ENCODE results near the gene BEGAIN.

DNA sequence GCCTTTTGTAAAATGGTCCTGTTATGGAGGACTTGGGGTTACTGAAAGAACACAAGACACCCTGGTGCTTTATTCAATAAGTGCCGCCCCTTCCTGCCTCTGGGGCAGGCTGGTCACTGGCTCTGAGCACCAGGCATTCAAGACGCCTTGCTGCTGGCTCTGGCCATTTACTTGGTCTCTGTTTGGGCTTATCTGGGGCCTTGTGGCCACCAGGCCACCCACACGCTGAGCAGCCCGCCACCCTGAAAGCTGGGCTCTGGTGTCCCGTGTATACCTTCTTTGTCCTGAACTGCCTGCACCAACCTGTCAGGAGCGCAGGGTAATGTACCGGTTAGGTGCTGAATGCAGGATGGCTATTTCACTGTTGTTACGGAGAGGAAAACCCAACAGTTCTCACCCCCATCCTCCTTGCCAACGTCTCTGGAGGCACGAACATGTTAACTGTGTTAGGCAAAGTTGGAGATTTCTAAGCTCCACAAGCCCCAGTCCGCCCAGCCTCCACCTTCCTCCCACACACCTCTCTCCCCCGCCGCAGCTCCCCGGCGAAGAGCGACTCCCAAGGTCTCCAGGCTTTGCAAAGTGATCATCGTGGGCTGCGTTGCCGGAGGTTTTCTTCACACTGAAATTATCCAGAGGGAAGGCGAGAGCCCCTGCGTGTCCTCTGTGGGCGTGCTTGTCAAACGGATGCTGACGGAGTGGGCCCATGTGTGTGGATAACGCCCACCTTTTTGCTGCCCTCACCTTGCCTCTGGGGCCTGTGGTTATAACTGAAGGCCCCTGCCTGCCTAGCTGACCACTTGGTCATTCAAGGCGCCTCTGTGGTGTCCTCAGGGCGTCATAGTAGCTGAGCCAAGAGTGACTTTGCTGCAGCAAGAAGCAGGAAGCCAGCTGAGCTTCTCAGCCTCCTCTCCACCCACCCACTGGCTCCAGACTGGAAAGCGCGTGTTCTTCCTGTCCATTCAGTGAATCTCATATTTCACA is 18.8 kb upstream of the BEGAIN start:
- TF ChIP-seq, protein P1, sequence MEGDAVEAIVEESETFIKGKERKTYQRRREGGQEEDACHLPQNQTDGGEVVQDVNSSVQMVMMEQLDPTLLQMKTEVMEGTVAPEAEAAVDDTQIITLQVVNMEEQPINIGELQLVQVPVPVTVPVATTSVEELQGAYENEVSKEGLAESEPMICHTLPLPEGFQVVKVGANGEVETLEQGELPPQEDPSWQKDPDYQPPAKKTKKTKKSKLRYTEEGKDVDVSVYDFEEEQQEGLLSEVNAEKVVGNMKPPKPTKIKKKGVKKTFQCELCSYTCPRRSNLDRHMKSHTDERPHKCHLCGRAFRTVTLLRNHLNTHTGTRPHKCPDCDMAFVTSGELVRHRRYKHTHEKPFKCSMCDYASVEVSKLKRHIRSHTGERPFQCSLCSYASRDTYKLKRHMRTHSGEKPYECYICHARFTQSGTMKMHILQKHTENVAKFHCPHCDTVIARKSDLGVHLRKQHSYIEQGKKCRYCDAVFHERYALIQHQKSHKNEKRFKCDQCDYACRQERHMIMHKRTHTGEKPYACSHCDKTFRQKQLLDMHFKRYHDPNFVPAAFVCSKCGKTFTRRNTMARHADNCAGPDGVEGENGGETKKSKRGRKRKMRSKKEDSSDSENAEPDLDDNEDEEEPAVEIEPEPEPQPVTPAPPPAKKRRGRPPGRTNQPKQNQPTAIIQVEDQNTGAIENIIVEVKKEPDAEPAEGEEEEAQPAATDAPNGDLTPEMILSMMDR (IDR thresholded peaks at IDR 0.05) = no peak
- no peak for TF ChIP-seq POLR2A (IDR thresholded peaks at IDR 0.05)
- no peak for TF ChIP-seq EP300 (IDR thresholded peaks at IDR 0.05)
- no peak for TF ChIP-seq POLR2AphosphoS5 (IDR thresholded peaks at IDR 0.05)

All from suprapubic skin (tissue), 4 donors.